Fibroblast of pulmonary artery (primary cell): ENCODE results near the gene DLL1.

Experiments
- DNase-seq: peaks from one replicate; pipeline ENCODE4 v3.0.0-alpha.2; 2010; ENCODE audit warnings: low read depth
- H3K4me3 ChIP-seq: replicated peaks from 2 replicates; pipeline ENCODE4 v1.5.1; 2011; ENCODE audit warnings: low read depth, mild to moderate bottlenecking, control low read depth, low read length, moderate library complexity
- CTCF ChIP-seq: IDR thresholded peaks from 2 replicates; pipeline ENCODE4 v1.5.1; 2011; ENCODE audit warnings: mild to moderate bottlenecking, control low read depth, low read length, inconsistent platforms; ENCODE audit errors: missing control alignments

DLL1 gene

GRCh38 chr6:170254315-170255213, 36.3 kb downstream of the DLL1 start:
- no peak for DNase-seq

GRCh38 chr6:170253910-170254269, 37.0 kb downstream of the DLL1 start:
- no peak for TF ChIP-seq CTCF
- DNase-seq: no peak
- no peak overlapping the region for H3K4me3 ChIP-seq

More at GRCh38 chr6:170254315-170255213, 36.3 kb downstream of the DLL1 start:
- no peak for TF ChIP-seq CTCF
- no peak overlapping the region for H3K4me3 ChIP-seq

- H3K4me3 ChIP-seq: no peak overlapping the region
- no peak for DNase-seq
- TF ChIP-seq CTCF: no peak
These were observed 37.5 kb downstream of the DLL1 start for GRCh38 chr6:170253226-170253909.

- H3K4me3 ChIP-seq: no peak overlapping the region
- no peak for TF ChIP-seq CTCF
- DNase-seq: no peak
These were observed 38.9 kb downstream of the DLL1 start for GRCh38 chr6:170251776-170252571.

GRCh38 chr6:170250981-170251775, 39.7 kb downstream of the DLL1 start:
- no peak for DNase-seq
- no peak for TF ChIP-seq CTCF
- H3K4me3 ChIP-seq: no peak overlapping the region

- no peak for DNase-seq
- no peak for TF ChIP-seq CTCF
- no peak overlapping the region for H3K4me3 ChIP-seq
These were observed 40.4 kb downstream of the DLL1 start for GRCh38 chr6:170250455-170250854.
